ENCODE data around the gene ELMO2.

Gene ELMO2

DNA sequence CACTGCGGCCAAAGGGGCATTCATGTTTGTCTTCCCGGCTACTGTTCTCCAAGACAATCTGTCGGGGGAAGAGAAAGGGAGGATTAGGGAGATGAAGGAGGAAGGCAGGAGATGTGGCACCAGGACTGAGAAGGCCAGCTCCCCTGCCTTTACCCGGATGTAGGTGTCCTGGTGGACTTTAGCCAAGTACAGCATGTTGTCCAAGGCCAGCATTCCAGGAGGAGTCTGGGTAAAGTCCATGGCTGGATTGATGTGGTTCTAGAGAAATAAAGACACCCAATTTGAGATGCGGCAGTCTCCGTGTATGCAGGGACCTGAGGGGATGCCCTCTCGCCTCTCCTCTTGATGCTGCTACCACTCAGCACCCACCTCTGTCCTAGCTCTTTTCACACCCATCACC is 32.0 kb downstream of the ELMO2 start:
- H3K4me3 ChIP-seq (ENCODE audit: low read depth, low read length) = no peak overlapping the region
- TF ChIP-seq, protein P1, sequence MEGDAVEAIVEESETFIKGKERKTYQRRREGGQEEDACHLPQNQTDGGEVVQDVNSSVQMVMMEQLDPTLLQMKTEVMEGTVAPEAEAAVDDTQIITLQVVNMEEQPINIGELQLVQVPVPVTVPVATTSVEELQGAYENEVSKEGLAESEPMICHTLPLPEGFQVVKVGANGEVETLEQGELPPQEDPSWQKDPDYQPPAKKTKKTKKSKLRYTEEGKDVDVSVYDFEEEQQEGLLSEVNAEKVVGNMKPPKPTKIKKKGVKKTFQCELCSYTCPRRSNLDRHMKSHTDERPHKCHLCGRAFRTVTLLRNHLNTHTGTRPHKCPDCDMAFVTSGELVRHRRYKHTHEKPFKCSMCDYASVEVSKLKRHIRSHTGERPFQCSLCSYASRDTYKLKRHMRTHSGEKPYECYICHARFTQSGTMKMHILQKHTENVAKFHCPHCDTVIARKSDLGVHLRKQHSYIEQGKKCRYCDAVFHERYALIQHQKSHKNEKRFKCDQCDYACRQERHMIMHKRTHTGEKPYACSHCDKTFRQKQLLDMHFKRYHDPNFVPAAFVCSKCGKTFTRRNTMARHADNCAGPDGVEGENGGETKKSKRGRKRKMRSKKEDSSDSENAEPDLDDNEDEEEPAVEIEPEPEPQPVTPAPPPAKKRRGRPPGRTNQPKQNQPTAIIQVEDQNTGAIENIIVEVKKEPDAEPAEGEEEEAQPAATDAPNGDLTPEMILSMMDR (IDR thresholded peaks at IDR 0.05; ENCODE audit: control insufficient read depth, extremely low read depth, insufficient read depth) = no peak
- DNase-seq (ENCODE audit: low read depth) = no peak

DNA sequence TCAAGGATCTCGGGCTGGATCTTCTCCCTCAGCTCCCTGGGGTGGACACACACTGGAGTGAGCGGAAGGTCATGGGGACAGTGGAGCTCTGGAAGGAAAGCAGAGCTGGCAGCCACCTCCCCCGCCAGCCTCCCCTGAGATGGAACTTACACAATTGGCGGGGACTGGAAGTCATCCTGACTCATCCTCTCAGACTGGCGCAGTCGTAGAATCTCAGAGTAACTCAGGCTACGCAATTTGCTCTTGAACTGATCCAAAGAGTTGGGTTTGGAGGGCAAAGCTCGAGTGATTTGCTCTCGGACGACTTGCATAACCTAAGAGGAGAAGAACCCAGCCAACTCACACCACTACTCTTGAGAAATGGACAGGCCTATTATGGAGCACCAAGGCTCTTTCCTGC is 34.8 kb downstream of the ELMO2 start:
- TF ChIP-seq, protein P1 (IDR thresholded peaks at IDR 0.05; ENCODE audit: control insufficient read depth, extremely low read depth, insufficient read depth) = no peak
- no peak for DNase-seq (ENCODE audit: low read depth)
- no peak overlapping the region for H3K4me3 ChIP-seq (ENCODE audit: low read depth, low read length)

DNA sequence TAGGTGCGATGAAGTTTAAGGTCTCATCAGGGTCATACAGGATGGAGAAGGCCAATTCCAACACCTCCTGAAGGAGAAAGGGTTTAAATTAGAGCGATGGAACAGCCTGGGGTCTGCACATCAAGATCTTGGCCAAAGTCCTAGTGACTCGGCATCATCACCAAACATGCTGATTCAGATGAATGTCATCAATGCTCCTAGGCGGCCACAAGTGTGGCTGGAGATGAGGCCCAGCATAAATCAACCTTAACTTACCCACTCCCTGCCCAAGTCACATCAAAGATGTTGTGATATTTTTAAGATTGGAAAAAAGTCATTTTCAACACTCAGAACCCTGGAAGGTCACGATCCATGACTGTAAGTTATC is 37.5 kb downstream of the ELMO2 start:
- DNase-seq (ENCODE audit: low read depth) = no peak
- TF ChIP-seq, protein P1 (IDR thresholded peaks at IDR 0.05; ENCODE audit: control insufficient read depth, extremely low read depth, insufficient read depth) = no peak
- no peak overlapping the region for H3K4me3 ChIP-seq (ENCODE audit: low read depth, low read length)

DNA sequence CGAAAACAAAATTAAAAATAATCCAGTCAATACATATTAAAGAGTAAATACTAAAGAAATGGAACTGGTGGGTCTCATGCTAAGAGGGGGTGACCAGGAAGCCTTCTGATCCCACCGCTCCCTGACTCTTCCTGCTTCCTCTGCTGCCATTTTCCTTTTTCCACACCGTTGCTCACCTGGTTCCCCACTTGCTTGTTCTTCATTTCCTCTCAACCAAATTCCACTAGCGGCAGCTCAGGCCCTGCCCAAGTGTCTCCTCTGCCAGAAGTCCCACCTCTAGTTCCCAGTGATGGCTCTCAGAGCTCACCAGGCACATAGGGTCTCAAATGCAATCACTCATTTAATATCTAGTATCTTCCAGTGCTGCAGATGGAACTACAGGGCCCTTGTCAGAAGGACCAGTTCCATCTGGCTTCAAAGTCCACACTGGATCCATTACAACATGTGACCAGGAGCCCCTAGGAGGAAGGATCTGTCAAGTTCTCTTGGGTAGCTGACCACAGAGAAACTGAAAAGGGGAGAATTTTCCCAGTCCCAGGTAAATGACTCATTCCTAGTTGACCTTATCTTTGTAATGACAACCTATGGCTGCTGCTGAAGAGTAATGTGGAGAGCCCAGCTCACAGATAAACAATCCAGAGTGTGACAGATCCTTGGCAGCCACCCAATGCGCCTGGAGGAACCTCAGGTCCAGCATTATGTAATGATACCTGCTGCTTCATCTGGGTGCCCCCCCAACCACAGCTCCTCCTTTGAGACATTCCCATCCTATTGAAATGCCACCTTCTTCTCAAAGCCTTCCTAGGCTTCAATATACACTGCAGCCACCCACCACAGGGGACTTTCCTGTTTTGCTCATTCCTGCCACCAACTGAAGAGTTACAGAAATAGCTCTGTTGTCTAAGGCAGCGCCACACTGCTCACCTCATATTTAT is 38.2 kb downstream of the ELMO2 start:
- no peak overlapping the region for H3K4me3 ChIP-seq (ENCODE audit: low read depth, low read length)
- DNase-seq (ENCODE audit: low read depth) = peak; percentile 21
- TF ChIP-seq, protein P1 (IDR thresholded peaks at IDR 0.05; ENCODE audit: control insufficient read depth, extremely low read depth, insufficient read depth) = no peak

DNA sequence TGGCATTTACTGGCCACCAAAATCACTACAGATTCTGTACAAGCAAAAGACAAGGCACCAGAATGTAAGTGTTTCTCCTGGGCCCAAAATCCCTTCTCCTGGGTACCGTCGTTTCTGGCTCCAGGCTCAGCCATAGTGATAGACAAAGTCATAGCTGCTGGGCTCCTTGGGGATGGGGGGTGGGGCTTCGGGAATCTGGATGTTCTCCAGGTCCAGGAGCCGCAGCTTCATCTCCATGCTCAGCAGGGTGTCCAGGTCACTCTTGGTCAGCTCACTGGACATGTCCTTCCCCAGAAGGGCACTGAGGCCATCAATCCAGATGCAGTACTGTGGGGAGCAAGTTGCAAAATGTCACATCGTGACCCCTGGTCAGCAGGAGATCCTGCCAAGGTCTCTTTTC is 39.2 kb downstream of the ELMO2 start:
- no peak for DNase-seq (ENCODE audit: low read depth)
- H3K4me3 ChIP-seq (ENCODE audit: low read depth, low read length) = no peak overlapping the region
- TF ChIP-seq, protein P1 (IDR thresholded peaks at IDR 0.05; ENCODE audit: control insufficient read depth, extremely low read depth, insufficient read depth) = no peak

DNA sequence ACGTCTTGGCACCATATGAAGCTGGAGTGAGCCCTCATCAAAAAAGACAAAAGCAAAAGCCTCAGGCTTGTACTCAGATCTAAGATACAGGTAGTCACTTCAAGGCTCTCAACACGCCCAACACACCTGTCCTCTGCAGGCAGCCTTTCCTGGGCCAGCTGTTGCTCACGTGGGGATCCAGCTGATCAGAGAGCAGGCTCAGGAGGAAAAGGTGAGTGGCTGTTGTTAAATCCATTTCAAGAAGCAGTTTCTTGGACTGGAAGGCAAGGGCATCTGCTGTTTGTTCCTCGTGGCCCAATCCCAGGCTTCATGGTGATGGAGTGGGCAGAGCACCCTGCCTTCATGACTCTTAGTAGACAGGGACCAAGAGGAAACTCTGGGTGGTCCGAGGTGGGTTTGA is 39.6 kb downstream of the ELMO2 start:
- no peak for DNase-seq (ENCODE audit: low read depth)
- TF ChIP-seq, protein P1 (IDR thresholded peaks at IDR 0.05; ENCODE audit: control insufficient read depth, extremely low read depth, insufficient read depth) = no peak
- no peak overlapping the region for H3K4me3 ChIP-seq (ENCODE audit: low read depth, low read length)
